Adipocyte (in vitro differentiated cells): Measurements from ENCODE around the gene SRY.
"Not testable (repeated sequence)": the region's sequence is repeated elsewhere in the genome, so short reads cannot be mapped to it uniquely, and the experiment has no call there.

Experiments
- DNase-seq: peaks from one replicate; pipeline ENCODE4 v3.0.0-alpha.2; 2015; ENCODE audit warnings: low read depth
- H3K27me3 ChIP-seq: replicated peaks from 2 replicates; pipeline ENCODE4 v1.7.0; 2013; ENCODE audit warnings: mild to moderate bottlenecking, low read length, moderate library complexity; ENCODE audit not compliant: control insufficient read depth, insufficient read depth
- H3K36me3 ChIP-seq: 2 replicates; pipeline ENCODE4 v1.7.0; 2013; ENCODE audit warnings: low read length, mild to moderate bottlenecking, moderate library complexity; ENCODE audit not compliant: control insufficient read depth, insufficient read depth, severe bottlenecking
- H3K4me1 ChIP-seq: 2 replicates; pipeline ENCODE4 v1.7.0; 2013; ENCODE audit warnings: mild to moderate bottlenecking, low read length, moderate library complexity; ENCODE audit not compliant: control insufficient read depth, insufficient read depth
- H3K4me3 ChIP-seq: 2 replicates; pipeline ENCODE4 v1.7.0; 2013; ENCODE audit warnings: mild to moderate bottlenecking, low read length, moderate library complexity
- H3K9ac ChIP-seq: 2 replicates; pipeline ENCODE4 v1.7.0; 2013; ENCODE audit warnings: mild to moderate bottlenecking, low read length, moderate library complexity
- H3K9me3 ChIP-seq: 2 replicates; pipeline ENCODE4 v1.7.0; 2013; ENCODE audit warnings: mild to moderate bottlenecking, low read length, moderate library complexity; ENCODE audit not compliant: control insufficient read depth

The SRY gene

DNA sequence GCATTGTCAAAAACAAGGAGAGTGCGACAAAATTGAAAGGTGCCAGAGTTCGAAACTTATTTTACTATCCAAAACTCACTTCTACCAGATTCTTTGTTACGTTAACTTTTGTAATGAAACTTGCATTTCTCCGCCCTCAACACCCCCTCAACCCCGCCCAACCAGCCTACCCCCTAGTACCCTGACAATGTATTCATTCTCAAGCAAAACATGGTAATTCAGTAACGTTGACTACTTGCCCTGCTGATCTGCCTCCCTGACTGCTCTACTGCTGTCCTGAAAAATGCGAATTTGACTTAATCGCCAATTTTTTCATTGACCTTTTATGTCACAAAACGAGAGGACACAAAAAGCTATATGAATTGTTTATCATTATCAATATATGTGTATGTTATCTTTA is at the start of gene SRY:
Gene SRY, minus strand, starts transcription at position 83 of the 400 bp plus-strand sequence. Its CDS starts 79 bp downstream, at position 4.
- DNase-seq, result no peak
- H3K9ac ChIP-seq, result no peak within 1 kb of the TSS
- no peaks in the 10 kb centered on the region for H3K4me1 ChIP-seq
- H3K27me3 ChIP-seq, result no peaks in the 10 kb centered on the region
- no peaks in the 10 kb centered on the region for H3K36me3 ChIP-seq
- no peak within 1 kb of the TSS for H3K4me3 ChIP-seq
- no peaks in the 10 kb centered on the region for H3K9me3 ChIP-seq

DNA sequence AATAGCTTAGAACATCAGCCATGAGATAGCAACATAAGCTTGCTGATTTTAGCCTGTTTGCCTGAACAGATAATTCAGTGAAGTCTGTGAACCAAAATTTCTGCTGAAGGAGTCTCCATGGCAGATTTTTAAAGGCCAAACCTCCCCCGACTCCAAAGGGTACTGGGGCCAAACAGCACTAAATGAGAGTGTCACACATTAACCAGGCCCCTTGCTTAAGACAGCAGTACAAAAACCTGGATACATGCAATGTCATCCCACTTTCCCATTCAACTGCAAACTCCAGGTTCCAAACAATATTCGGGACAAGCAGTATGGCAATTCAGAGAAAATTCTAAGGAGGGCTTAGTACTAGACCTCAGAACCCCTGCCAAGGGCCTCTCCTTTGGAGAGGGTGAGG is 49.6 kb upstream of the SRY start:
- H3K27me3 ChIP-seq, result no peaks in the 10 kb centered on the region
- H3K36me3 ChIP-seq, result no peaks in the 10 kb centered on the region
- H3K9me3 ChIP-seq, result no peaks in the 10 kb centered on the region
- no peak for DNase-seq
- H3K9ac ChIP-seq, result no peak overlapping the region
- H3K4me1 ChIP-seq, result no peaks in the 10 kb centered on the region
- no peak overlapping the region for H3K4me3 ChIP-seq

- Histone ChIP-seq H3K4me3 (no peak overlapping the region), H3K36me3 (no peaks in the 10 kb centered on the region), H3K9ac (no peak overlapping the region), H3K27me3 (no peaks in the 10 kb centered on the region), H3K9me3 (no peaks in the 10 kb centered on the region), H3K4me1 (no peaks in the 10 kb centered on the region)
- no peak for DNase-seq
These were observed 47.7 kb upstream of the SRY start for GRCh38 chrY:2835230-2835629.

- H3K27me3 ChIP-seq, result no peaks in the 10 kb centered on the region
- DNase-seq, result no peak
- H3K36me3 ChIP-seq, result no peaks in the 10 kb centered on the region
- H3K4me1 ChIP-seq, result no peaks in the 10 kb centered on the region
- H3K4me3 ChIP-seq, result no peak overlapping the region
- H3K9me3 ChIP-seq, result no peaks in the 10 kb centered on the region
- no peak overlapping the region for H3K9ac ChIP-seq
These were observed 41.0 kb upstream of the SRY start for GRCh38 chrY:2828497-2828896.

DNA sequence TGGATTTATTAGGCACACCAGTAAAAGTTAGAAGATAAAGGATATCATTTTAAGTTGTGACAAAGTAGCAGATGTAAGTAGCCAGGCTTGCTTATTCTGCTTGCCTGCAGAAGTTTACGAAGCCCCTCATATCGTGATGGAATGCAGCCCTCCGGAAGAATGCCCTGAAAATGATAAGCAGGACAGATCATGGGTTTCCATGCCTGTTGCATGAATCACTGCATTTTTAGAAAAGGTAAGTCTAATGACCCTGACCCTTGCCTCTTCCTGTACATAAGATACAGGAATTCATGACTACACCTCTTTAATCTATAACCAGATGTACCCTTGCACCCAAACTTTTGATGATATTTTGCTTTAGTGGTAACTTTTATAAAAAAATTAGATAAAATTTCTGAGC is 37.0 kb upstream of the SRY start:
- Histone ChIP-seq H3K4me3 (no peak overlapping the region), H3K27me3 (no peaks in the 10 kb centered on the region), H3K9ac (no peak overlapping the region), H3K9me3 (no peaks in the 10 kb centered on the region), H3K4me1 (no peaks in the 10 kb centered on the region), H3K36me3 (no peaks in the 10 kb centered on the region)
- DNase-seq, result no peak

- H3K27me3 ChIP-seq, DNase-seq, H3K4me3 ChIP-seq, H3K36me3 ChIP-seq, H3K9me3 ChIP-seq, H3K4me1 ChIP-seq, H3K9ac ChIP-seq: not testable (repeated sequence)
These were observed 29.8 kb upstream of the SRY start for GRCh38 chrY:2817146-2817896.

- no peak overlapping the region for H3K4me3 ChIP-seq
- no peak overlapping the region for H3K9ac ChIP-seq
- H3K9me3 ChIP-seq, result no peaks in the 10 kb centered on the region
- no peaks in the 10 kb centered on the region for H3K36me3 ChIP-seq
- DNase-seq, result no peak
- no peaks in the 10 kb centered on the region for H3K4me1 ChIP-seq
- H3K27me3 ChIP-seq, result no peaks in the 10 kb centered on the region
These were observed 12.8 kb upstream of the SRY start for GRCh38 chrY:2800246-2800645.

- no peak for DNase-seq
- Histone ChIP-seq H3K9me3 (no peaks in the 10 kb centered on the region), H3K9ac (no peak overlapping the region), H3K4me1 (no peaks in the 10 kb centered on the region), H3K27me3 (no peaks in the 10 kb centered on the region), H3K36me3 (no peaks in the 10 kb centered on the region), H3K4me3 (no peak overlapping the region)
These were observed 10.5 kb upstream of the SRY start for GRCh38 chrY:2797991-2798390.

GRCh38 chrY:2796977-2797523 is 9.6 kb upstream of the SRY start:
- H3K4me1 ChIP-seq, result no peaks in the 10 kb centered on the region
- H3K27me3 ChIP-seq, result no peaks in the 10 kb centered on the region
- H3K9ac ChIP-seq, result no peak overlapping the region
- H3K4me3 ChIP-seq, result no peak overlapping the region
- no peaks in the 10 kb centered on the region for H3K36me3 ChIP-seq
- no peak for DNase-seq
- no peaks in the 10 kb centered on the region for H3K9me3 ChIP-seq

- H3K36me3 ChIP-seq, result no peaks in the 10 kb centered on the region
- no peaks in the 10 kb centered on the region for H3K27me3 ChIP-seq
- no peaks in the 10 kb centered on the region for H3K4me1 ChIP-seq
- H3K9me3 ChIP-seq, result no peaks in the 10 kb centered on the region
- no peak overlapping the region for H3K9ac ChIP-seq
- no peak overlapping the region for H3K4me3 ChIP-seq
- DNase-seq, result no peak
These were observed 2.3 kb upstream of the SRY start for GRCh38 chrY:2789756-2790155.

GRCh38 chrY:2786876-2787512 is 488 bp downstream of the SRY start:
- DNase-seq, result no peak
- Histone ChIP-seq H3K9me3 (no peaks in the 10 kb centered on the region), H3K36me3 (no peaks in the 10 kb centered on the region), H3K27me3 (no peaks in the 10 kb centered on the region), H3K4me1 (no peaks in the 10 kb centered on the region), H3K9ac (no peak overlapping the region), H3K4me3 (no peak overlapping the region)
